K562 (cell line): ENCODE measurements around the gene ATAD3B. TPM values are rescaled to one million over a fixed set of nuclear protein-coding genes. Genes with fewer than 3 reads are reported as not detected.

Experiments used
- CGGBP1 ChIP-seq: fragments of 250-450 bp; sonication (Bioruptor Pico); IDR thresholded peaks from 2 replicates; pipeline ENCODE4 v1.9.0; 2021; ENCODE audit warnings: mild to moderate bottlenecking
- KLF13 ChIP-seq: fragments of 450-650 bp; IDR thresholded peaks from 2 replicates; pipeline ENCODE4 v1.6.1; 2016; ENCODE audit warnings: missing genetic modification characterization, low read depth, mild to moderate bottlenecking, missing compliant biosample characterization, moderate library complexity, borderline replicate concordance
- MYC ChIP-seq, 2 experiments: fragments of 250-450 bp in 1 of 2; sonication (Bioruptor Pico) in 1 of 2; IDR thresholded peaks; 2 replicates each; pipeline versions ENCODE4 v1.5.1 to v1.6.1; 2012 to 2021; ENCODE audit warnings: low read depth in 2 of 2, borderline replicate concordance in 1 of 2, improper control_type of control experiment in 1 of 2, low read length in 1 of 2, mild to moderate bottlenecking in 1 of 2, moderate library complexity in 1 of 2
- RBBP5 ChIP-seq: fragments of 200-600 bp; sonication (generic); IDR thresholded peaks from 2 replicates; pipeline ENCODE4 v1.6.1; 2012; ENCODE audit warnings: borderline replicate concordance, mild to moderate bottlenecking, low read length, control low read depth, inconsistent platforms; ENCODE audit not compliant: insufficient read depth, poor library complexity, severe bottlenecking
- RHOXF2B ChIP-seq: fragments of 250-450 bp; sonication (Bioruptor Pico); conservative IDR thresholded peaks from 2 replicates; pipeline ENCODE4 v1.5.1; 2021
- TOE1 ChIP-seq, 2 experiments: fragments of 450-650 bp in 1 of 2; sonication (generic) in 1 of 2; formaldehyde crosslinking in 1 of 2; IDR thresholded peaks; 2 replicates each; pipeline versions ENCODE4 v1.7.1 to v1.8.0; 2016 to 2022; ENCODE audit warnings: borderline replicate concordance in 2 of 2, mild to moderate bottlenecking in 2 of 2, antibody characterized with exemption in 1 of 2, inconsistent platforms in 1 of 2, low read depth in 1 of 2, missing genetic modification reagents in 1 of 2, moderate library complexity in 1 of 2
- ZNF436 ChIP-seq: fragments of 250-450, 450-650 bp; sonication (Bioruptor Pico); formaldehyde crosslinking; IDR thresholded peaks from 2 replicates; pipeline ENCODE4 v1.7.0; 2020; ENCODE audit warnings: mild to moderate bottlenecking
- ZNF592 ChIP-seq: fragments of 450-650 bp; IDR thresholded peaks from 2 replicates; pipeline ENCODE4 v1.6.1; 2017; ENCODE audit warnings: antibody characterized with exemption, mild to moderate bottlenecking
- polyA plus RNA-seq, 8 experiments: library from polyadenylated mRNA; depleted of rRNA in 4 of 8; stranded (reverse) in 5 of 8; unstranded in 3 of 8; fragments of >200 nt; fragmentation: Nextera tagmentation in 2 of 8; fragmentation: Illumina TruSeq in 1 of 8; extraction: Ambion mirVana in 2 of 8; extraction: Trizol in 1 of 8; gene quantifications; 2 replicates each; pipeline versions ENCODE4 v1.2.1 to v1.2.3, GENCODE V29; 2011 to 2014; ENCODE audit warnings: inconsistent platforms in 1 of 8, missing spikeins in 1 of 8
- total RNA-seq, 7 experiments: library from RNA; depleted of rRNA in 6 of 7; stranded (reverse); fragments of >200 nt in 6 of 7; fragmentation: Illumina TruSeq in 2 of 7; extraction: Trizol in 2 of 7; gene quantifications; 2 replicates each; pipeline versions ENCODE4 v1.2.1 to v1.2.3, GENCODE V29; 2011 to 2021; ENCODE audit warnings: low replicate concordance in 1 of 7
- TF ChIP-seq, protein P1 (sequence below): sonication (generic); formaldehyde crosslinking; IDR thresholded peaks from 2 replicates; pipeline ENCODE4 v1.9.0; 2022; ENCODE audit warnings: mild to moderate bottlenecking, missing genetic modification reagents
- TF ChIP-seq, protein P2 (sequence below), 2 experiments: fragments of 450-650 bp in 1 of 2; sonication (generic) in 1 of 2; formaldehyde crosslinking in 1 of 2; IDR thresholded peaks; 2 replicates each; pipeline versions ENCODE4 v1.7.1 to v1.9.0; 2016 to 2022; ENCODE audit warnings: inconsistent platforms in 1 of 2, mild to moderate bottlenecking in 1 of 2, missing genetic modification reagents in 1 of 2

The ATAD3B gene
- total and polyA plus RNA-seq, 9 of the 15 experiments (the other 6 are each of a cell fraction or from before 2014, with no cell fraction given): 0.07 to 113 (median 27.7) TPM

DNA sequence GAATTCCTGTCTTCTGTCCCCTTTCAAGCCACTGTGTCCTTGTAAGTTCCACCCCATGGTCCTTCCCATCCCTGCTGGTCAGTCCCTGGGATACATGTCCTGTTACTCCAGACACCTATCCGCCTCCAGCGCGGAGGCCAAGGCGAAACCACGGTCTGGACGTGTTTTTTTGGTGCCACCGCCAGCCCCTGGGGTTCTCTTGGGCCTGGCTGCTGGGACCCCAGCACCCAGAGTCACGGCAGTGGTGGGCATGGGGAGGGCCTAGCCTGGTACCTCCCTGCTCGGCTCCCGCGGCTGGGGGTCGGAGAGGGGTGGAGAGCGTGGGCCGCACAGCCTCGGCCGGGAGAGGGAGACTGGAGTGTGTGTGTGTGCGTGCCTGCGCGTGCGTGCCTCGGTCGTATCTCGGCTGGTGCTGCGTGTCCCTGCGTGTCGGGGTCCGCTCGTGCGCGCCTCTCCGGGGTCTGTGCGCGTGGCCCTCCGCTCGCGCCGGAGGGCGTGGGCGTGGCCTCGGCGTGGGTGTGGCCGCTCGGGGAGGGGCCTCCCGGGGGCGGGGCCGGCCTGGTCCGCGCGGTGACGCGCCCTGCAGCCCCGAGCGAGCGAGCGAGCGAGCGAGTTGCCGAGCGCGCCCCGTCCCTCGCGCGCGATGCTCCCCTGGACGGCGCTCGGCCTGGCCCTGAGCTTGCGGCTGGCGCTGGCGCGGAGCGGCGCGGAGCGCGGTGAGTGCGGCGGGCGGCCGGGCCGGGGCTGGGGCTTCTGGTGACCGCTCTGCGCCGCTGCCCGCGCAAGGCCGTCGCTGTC, 36.3 kb upstream of the ATAD3B start, which contains the start of gene VWA1 (continued):
- TF ChIP-seq, protein P1, sequence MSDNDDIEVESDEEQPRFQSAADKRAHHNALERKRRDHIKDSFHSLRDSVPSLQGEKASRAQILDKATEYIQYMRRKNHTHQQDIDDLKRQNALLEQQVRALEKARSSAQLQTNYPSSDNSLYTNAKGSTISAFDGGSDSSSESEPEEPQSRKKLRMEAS (CRISPR knock-in tag): peak; percentile 59
- peak; percentile 90 for TF ChIP-seq KLF13 (tag)
- TF ChIP-seq RHOXF2B (CRISPR knock-in tag): no peak
- TF ChIP-seq MYC (IDR thresholded peaks at IDR 0.05; ENCODE audit: low read depth, low read length): peak; percentile 68
- TF ChIP-seq MYC (CRISPR knock-in tag; IDR thresholded peaks at IDR 0.05; ENCODE audit: borderline replicate concordance, low read depth): no peak
- peak; percentile 68; the same call in 1 of the 2 replicates for TF ChIP-seq ZNF592
- TF ChIP-seq ZNF436 (CRISPR knock-in tag): no peak
- no peak for TF ChIP-seq TOE1 (IDR thresholded peaks at IDR 0.05; ENCODE audit: borderline replicate concordance)
- no peak for TF ChIP-seq TOE1 (CRISPR knock-in tag; IDR thresholded peaks at IDR 0.05; ENCODE audit: borderline replicate concordance, low read depth)
- TF ChIP-seq RBBP5: peak; percentile 36
- TF ChIP-seq CGGBP1 (CRISPR knock-in tag): no peak
- TF ChIP-seq, protein P2, sequence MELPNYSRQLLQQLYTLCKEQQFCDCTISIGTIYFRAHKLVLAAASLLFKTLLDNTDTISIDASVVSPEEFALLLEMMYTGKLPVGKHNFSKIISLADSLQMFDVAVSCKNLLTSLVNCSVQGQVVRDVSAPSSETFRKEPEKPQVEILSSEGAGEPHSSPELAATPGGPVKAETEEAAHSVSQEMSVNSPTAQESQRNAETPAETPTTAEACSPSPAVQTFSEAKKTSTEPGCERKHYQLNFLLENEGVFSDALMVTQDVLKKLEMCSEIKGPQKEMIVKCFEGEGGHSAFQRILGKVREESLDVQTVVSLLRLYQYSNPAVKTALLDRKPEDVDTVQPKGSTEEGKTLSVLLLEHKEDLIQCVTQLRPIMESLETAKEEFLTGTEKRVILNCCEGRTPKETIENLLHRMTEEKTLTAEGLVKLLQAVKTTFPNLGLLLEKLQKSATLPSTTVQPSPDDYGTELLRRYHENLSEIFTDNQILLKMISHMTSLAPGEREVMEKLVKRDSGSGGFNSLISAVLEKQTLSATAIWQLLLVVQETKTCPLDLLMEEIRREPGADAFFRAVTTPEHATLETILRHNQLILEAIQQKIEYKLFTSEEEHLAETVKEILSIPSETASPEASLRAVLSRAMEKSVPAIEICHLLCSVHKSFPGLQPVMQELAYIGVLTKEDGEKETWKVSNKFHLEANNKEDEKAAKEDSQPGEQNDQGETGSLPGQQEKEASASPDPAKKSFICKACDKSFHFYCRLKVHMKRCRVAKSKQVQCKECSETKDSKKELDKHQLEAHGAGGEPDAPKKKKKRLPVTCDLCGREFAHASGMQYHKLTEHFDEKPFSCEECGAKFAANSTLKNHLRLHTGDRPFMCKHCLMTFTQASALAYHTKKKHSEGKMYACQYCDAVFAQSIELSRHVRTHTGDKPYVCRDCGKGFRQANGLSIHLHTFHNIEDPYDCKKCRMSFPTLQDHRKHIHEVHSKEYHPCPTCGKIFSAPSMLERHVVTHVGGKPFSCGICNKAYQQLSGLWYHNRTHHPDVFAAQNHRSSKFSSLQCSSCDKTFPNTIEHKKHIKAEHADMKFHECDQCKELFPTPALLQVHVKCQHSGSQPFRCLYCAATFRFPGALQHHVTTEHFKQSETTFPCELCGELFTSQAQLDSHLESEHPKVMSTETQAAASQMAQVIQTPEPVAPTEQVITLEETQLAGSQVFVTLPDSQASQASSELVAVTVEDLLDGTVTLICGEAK (IDR thresholded peaks at IDR 0.05): 0 out of 2 replicates have a peak, but pooled peaks have one; percentile 49
- TF ChIP-seq, protein P2 (CRISPR knock-in tag; IDR thresholded peaks at IDR 0.05): no peak
